GM12865 (cell line): ENCODE measurements around the gene TBC1D22A.

Experiments used
- DNase-seq: peaks from one replicate; pipeline ENCODE4 v3.0.0; 2010; ENCODE audit warnings: low read depth
- H3K4me3 ChIP-seq: 2 replicates; pipeline ENCODE4 v1.5.1; 2011; ENCODE audit warnings: mild to moderate bottlenecking, low read depth, low read length, control low read depth
- CTCF ChIP-seq: IDR thresholded peaks from 2 replicates; pipeline ENCODE4 v1.5.1; 2011; ENCODE audit warnings: low read length, control low read depth, low read depth, inconsistent platforms; ENCODE audit not compliant: insufficient read depth; ENCODE audit errors: missing control alignments

The TBC1D22A gene

GRCh38 chr22:46948411-46949144 is 186.1 kb downstream of the TBC1D22A start:
- no peak for TF ChIP-seq CTCF

GRCh38 chr22:46951350-46951749 is 188.9 kb downstream of the TBC1D22A start:
- no peak for DNase-seq
- TF ChIP-seq CTCF = no peak
- no peak overlapping the region for H3K4me3 ChIP-seq

More at GRCh38 chr22:46948411-46949144, 186.1 kb downstream of the TBC1D22A start:
- DNase-seq = no peak
- H3K4me3 ChIP-seq = no peak overlapping the region

- H3K4me3 ChIP-seq = no peak overlapping the region
- TF ChIP-seq CTCF = no peak
- no peak for DNase-seq
Measured at GRCh38 chr22:46951973-46952372, 189.5 kb downstream of the TBC1D22A start.

GRCh38 chr22:46953968-46954765 is 191.7 kb downstream of the TBC1D22A start:
- TF ChIP-seq CTCF = no peak

GRCh38 chr22:46954781-46955180 is 192.3 kb downstream of the TBC1D22A start:
- no peak for DNase-seq
- TF ChIP-seq CTCF = no peak
- H3K4me3 ChIP-seq = no peak overlapping the region

More at GRCh38 chr22:46953968-46954765, 191.7 kb downstream of the TBC1D22A start:
- H3K4me3 ChIP-seq = no peak overlapping the region
- no peak for DNase-seq

- TF ChIP-seq CTCF = no peak
Measured at GRCh38 chr22:46956498-46957215, 194.2 kb downstream of the TBC1D22A start.

More at GRCh38 chr22:46956498-46957215, 194.2 kb downstream of the TBC1D22A start:
- H3K4me3 ChIP-seq = no peak overlapping the region
- DNase-seq = no peak
